Measurements from ENCODE around the gene APLP2. TPM values are rescaled to one million over a fixed set of nuclear protein-coding genes. Genes with fewer than 3 reads are reported as not detected.

Gene APLP2
- total RNA-seq, 2 donors from 2014 or later, result 821 to 864 TPM

DNA sequence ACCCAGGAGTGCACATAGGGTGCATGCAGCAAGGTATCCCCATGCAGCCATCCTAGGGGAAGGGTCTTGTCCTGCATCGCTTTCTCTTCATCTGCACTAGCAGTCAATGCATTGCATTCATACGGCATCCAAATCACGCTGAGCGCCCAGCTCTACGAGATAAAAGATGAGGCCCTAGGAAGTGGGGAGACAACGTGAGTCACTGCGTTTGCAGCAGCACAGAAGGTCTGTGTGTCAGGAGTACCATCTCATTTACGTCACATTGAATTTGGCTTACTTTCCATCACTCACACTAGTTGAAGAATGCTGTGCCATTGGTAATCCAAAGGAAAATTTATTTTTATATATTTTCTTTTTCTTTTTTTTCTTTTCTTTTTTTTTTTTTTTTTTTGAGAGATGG is 87.4 kb downstream of the APLP2 start:
- Mint-ChIP-seq H3K27me3 (ENCODE audit: insufficient read depth) (peaks cover 45% of the 10 kb centered on the region), H3K9me3 (no peaks in the 10 kb centered on the region), H3K27ac (no peak overlapping the region), H3K4me1 (peaks cover 6% of the 10 kb centered on the region), H3K36me3 (ENCODE audit: low read depth) (peaks cover 1% of the 10 kb centered on the region), H3K4me3 (no peak overlapping the region)
- no peak overlapping the region for H3K4me3 ChIP-seq (ENCODE audit: low read length)
- no peak overlapping the region for H3K9ac ChIP-seq (ENCODE audit: extremely low read depth, low read length, poor library complexity, severe bottlenecking)
- H3K27ac ChIP-seq (ENCODE audit: low read depth, low read length), result no peak overlapping the region
- H3K9me3 ChIP-seq (ENCODE audit: control insufficient read depth, low read length), result no peaks in the 10 kb centered on the region
- TF ChIP-seq, protein P1, sequence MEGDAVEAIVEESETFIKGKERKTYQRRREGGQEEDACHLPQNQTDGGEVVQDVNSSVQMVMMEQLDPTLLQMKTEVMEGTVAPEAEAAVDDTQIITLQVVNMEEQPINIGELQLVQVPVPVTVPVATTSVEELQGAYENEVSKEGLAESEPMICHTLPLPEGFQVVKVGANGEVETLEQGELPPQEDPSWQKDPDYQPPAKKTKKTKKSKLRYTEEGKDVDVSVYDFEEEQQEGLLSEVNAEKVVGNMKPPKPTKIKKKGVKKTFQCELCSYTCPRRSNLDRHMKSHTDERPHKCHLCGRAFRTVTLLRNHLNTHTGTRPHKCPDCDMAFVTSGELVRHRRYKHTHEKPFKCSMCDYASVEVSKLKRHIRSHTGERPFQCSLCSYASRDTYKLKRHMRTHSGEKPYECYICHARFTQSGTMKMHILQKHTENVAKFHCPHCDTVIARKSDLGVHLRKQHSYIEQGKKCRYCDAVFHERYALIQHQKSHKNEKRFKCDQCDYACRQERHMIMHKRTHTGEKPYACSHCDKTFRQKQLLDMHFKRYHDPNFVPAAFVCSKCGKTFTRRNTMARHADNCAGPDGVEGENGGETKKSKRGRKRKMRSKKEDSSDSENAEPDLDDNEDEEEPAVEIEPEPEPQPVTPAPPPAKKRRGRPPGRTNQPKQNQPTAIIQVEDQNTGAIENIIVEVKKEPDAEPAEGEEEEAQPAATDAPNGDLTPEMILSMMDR (conservative IDR thresholded peaks at IDR 0.05), result no peak
- no peak for DNase-seq
- H3K4me1 ChIP-seq (ENCODE audit: control insufficient read depth, insufficient read depth, low read length), result peaks cover 3% of the 10 kb centered on the region
- H3K27me3 ChIP-seq (ENCODE audit: control insufficient read depth, insufficient read depth, low read length, poor library complexity, severe bottlenecking), result peaks cover 46% of the 10 kb centered on the region
- no peaks in the 10 kb centered on the region for H3K36me3 ChIP-seq (ENCODE audit: control insufficient read depth, insufficient read depth, low read length)
- WGBS, 2 experiments (ENCODE audit: insufficient coverage in 1 of 2, insufficient read length in 1 of 2), result 89 to 97% methylated on average over 7 of the region's 8 CpGs

DNA sequence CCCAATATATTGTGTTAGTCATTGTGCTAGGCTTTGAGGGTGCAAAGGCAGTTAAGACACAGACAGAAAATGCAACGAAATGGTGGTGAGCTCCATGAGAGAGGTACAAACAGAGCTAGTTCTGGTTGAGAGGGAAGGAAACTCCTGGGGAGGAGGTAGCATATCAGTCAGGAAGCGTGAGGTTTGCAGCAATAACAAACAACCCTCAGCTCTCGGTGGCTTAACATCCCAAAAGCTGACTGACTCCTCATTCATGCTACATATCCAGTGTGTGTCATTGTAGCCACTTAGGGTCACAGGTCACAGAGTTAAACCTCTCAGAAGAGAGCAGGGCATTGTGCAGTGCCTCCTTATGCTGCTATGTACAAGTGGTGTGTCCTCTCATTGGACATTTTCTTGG is 88.1 kb downstream of the APLP2 start:
- TF ChIP-seq, protein P1 (conservative IDR thresholded peaks at IDR 0.05), result no peak
- H3K9me3 ChIP-seq (ENCODE audit: control insufficient read depth, low read length), result no peaks in the 10 kb centered on the region
- Mint-ChIP-seq H3K27ac (no peak overlapping the region), H3K4me3 (no peak overlapping the region), H3K9me3 (no peaks in the 10 kb centered on the region), H3K4me1 (peaks cover 6% of the 10 kb centered on the region), H3K36me3 (ENCODE audit: low read depth) (no peaks in the 10 kb centered on the region), H3K27me3 (ENCODE audit: insufficient read depth) (peaks cover 50% of the 10 kb centered on the region)
- 75 to 87% methylated on average over 2 to 3 of the region's 3 CpGs for WGBS, 2 experiments (ENCODE audit: insufficient coverage in 1 of 2, insufficient read length in 1 of 2)
- DNase-seq, result no peak
- no peak overlapping the region for H3K27ac ChIP-seq (ENCODE audit: low read depth, low read length)
- H3K27me3 ChIP-seq (ENCODE audit: control insufficient read depth, insufficient read depth, low read length, poor library complexity, severe bottlenecking), result peaks cover 54% of the 10 kb centered on the region
- peaks cover 3% of the 10 kb centered on the region for H3K4me1 ChIP-seq (ENCODE audit: control insufficient read depth, insufficient read depth, low read length)
- no peak overlapping the region for H3K4me3 ChIP-seq (ENCODE audit: low read length)
- H3K36me3 ChIP-seq (ENCODE audit: control insufficient read depth, insufficient read depth, low read length), result no peaks in the 10 kb centered on the region
- no peak overlapping the region for H3K9ac ChIP-seq (ENCODE audit: extremely low read depth, low read length, poor library complexity, severe bottlenecking)

DNA sequence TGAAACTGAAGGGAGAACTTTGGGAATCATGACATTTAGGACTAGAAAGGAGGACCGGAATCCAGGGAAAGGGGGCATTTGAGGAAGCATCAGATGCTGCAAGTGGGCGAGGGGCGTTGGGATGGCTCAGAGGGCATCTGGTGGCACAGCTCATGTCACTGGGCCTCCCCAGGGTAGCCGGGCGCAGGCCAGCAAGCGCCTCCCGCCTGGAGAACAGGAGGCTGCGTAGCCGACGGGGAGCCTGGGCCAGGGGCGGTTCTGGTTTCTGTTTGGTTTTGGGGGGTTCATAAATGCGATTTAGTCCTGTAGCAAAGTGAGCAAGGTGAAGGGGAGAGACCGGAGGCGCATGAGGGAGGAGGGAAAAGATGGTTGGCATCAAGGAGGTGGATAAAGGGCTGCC is 89.4 kb downstream of the APLP2 start:
- no peak overlapping the region for H3K9ac ChIP-seq (ENCODE audit: extremely low read depth, low read length, poor library complexity, severe bottlenecking)
- no peak overlapping the region for H3K27ac Mint-ChIP-seq

More for the DNA sequence above, 89.4 kb downstream of the APLP2 start:
- peaks cover 54% of the 10 kb centered on the region for H3K27me3 ChIP-seq (ENCODE audit: control insufficient read depth, insufficient read depth, low read length, poor library complexity, severe bottlenecking)
- no peak overlapping the region for H3K27ac ChIP-seq (ENCODE audit: low read depth, low read length)
- H3K4me1 Mint-ChIP-seq, result peaks cover 9% of the 10 kb centered on the region
- peaks cover 52% of the 10 kb centered on the region for H3K27me3 Mint-ChIP-seq (ENCODE audit: insufficient read depth)
- H3K36me3 ChIP-seq (ENCODE audit: control insufficient read depth, insufficient read depth, low read length), result no peaks in the 10 kb centered on the region
- no peaks in the 10 kb centered on the region for H3K9me3 Mint-ChIP-seq
- TF ChIP-seq, protein P1 (conservative IDR thresholded peaks at IDR 0.05), result no peak
- H3K4me1 ChIP-seq (ENCODE audit: control insufficient read depth, insufficient read depth, low read length), result peaks cover 3% of the 10 kb centered on the region
- no peak for DNase-seq
- 89 to 96% methylated on average over 5 to 14 of the region's 14 CpGs for WGBS, 2 experiments (ENCODE audit: insufficient coverage in 1 of 2, insufficient read length in 1 of 2)
- H3K4me3 ChIP-seq (ENCODE audit: low read length), result no peak overlapping the region
- peak overlapping the region; percentile 64 for H3K4me3 Mint-ChIP-seq
- no peaks in the 10 kb centered on the region for H3K9me3 ChIP-seq (ENCODE audit: control insufficient read depth, low read length)
- H3K36me3 Mint-ChIP-seq (ENCODE audit: low read depth), result no peaks in the 10 kb centered on the region
